Measurements from ENCODE around the gene TTC27. TPM values are rescaled to one million over a fixed set of nuclear protein-coding genes. Genes with fewer than 3 reads are reported as not detected.

Gene TTC27
- polyA plus RNA-seq, 3 donors = 4.0 to 4.8 (median 4.4) TPM

DNA sequence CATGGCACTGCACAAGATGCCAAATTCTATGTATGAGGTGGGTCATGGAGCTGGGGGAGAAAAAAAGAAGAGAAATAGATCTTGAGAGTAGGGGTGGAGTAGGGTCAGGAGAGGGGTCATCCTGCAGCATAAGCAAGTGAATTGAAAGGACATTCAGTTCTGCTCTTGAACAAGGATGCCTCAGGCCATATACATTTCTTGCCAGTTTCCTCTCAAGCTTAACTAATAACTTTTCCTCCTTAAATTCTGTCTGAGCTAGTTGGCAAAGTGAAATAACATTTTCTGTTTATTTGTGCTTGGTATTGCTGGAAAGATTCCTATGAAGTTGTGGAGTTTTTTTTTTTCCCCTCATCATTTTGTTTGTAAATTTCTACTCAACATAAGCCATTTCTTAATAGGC lies 219.9 kb downstream of the TTC27 start:
- H3K27me3 ChIP-seq (ENCODE audit: control insufficient read depth in 2 of 2, insufficient read depth in 2 of 2, low read length in 2 of 2) = no peaks in the 10 kb centered on the region
- H3K4me1 ChIP-seq (ENCODE audit: control insufficient read depth in 1 of 2, insufficient read depth in 2 of 2, low read length in 2 of 2) = no peaks in the 10 kb centered on the region
- H3K9me3 Mint-ChIP-seq = peaks cover 7 to 25% (median 9%) of the 10 kb centered on the region in 7 donors
- H3K27me3 Mint-ChIP-seq (ENCODE audit: low read depth in 3 of 3) = no peaks in the 10 kb centered on the region
- H3K36me3 Mint-ChIP-seq = no peaks in the 10 kb centered on the region
- H3K9me3 ChIP-seq (replicated peaks in 1 of 2; ENCODE audit: control insufficient read depth in 1 of 2, insufficient read depth in 1 of 2, low read length in 2 of 2) = peaks cover 0 to 5% of the 10 kb centered on the region in 2 donors
- H3K9ac ChIP-seq (ENCODE audit: insufficient read depth, low read length, poor library complexity, severe bottlenecking) = no peak overlapping the region
- H3K4me3 ChIP-seq (replicated peaks in 1 of 3; ENCODE audit: low read depth in 2 of 3, low read length in 3 of 3) = no peak overlapping the region
- no peak overlapping the region for H3K27ac ChIP-seq (ENCODE audit: low read depth in 1 of 2, low read length in 2 of 2)
- H3K27ac Mint-ChIP-seq = no peak overlapping the region
- no peak for DNase-seq
- no peak overlapping the region for H2AFZ ChIP-seq (ENCODE audit: insufficient read depth, low read depth, low read length, poor library complexity, severe bottlenecking)
- no peaks in the 10 kb centered on the region for H3K79me2 ChIP-seq (ENCODE audit: insufficient read depth, low read length)
- H3K4me3 Mint-ChIP-seq = no peak overlapping the region
- no peaks in the 10 kb centered on the region for H3K4me1 Mint-ChIP-seq
- no peaks in the 10 kb centered on the region for H4K20me1 ChIP-seq (ENCODE audit: insufficient read depth, low read length)
- intact Hi-C loops (cut with micrococcal nuclease) = no loop called here
- TF ChIP-seq, protein P1, sequence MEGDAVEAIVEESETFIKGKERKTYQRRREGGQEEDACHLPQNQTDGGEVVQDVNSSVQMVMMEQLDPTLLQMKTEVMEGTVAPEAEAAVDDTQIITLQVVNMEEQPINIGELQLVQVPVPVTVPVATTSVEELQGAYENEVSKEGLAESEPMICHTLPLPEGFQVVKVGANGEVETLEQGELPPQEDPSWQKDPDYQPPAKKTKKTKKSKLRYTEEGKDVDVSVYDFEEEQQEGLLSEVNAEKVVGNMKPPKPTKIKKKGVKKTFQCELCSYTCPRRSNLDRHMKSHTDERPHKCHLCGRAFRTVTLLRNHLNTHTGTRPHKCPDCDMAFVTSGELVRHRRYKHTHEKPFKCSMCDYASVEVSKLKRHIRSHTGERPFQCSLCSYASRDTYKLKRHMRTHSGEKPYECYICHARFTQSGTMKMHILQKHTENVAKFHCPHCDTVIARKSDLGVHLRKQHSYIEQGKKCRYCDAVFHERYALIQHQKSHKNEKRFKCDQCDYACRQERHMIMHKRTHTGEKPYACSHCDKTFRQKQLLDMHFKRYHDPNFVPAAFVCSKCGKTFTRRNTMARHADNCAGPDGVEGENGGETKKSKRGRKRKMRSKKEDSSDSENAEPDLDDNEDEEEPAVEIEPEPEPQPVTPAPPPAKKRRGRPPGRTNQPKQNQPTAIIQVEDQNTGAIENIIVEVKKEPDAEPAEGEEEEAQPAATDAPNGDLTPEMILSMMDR (IDR thresholded peaks at IDR 0.05) = no peak
- no peak overlapping the region for H3K4me2 ChIP-seq (replicated peaks; ENCODE audit: extremely low read depth, low read length, poor library complexity, severe bottlenecking)
- no peaks in the 10 kb centered on the region for H3K36me3 ChIP-seq (replicated peaks in 1 of 2; ENCODE audit: control insufficient read depth in 1 of 2, insufficient read depth in 2 of 2, low read length in 2 of 2)

DNA sequence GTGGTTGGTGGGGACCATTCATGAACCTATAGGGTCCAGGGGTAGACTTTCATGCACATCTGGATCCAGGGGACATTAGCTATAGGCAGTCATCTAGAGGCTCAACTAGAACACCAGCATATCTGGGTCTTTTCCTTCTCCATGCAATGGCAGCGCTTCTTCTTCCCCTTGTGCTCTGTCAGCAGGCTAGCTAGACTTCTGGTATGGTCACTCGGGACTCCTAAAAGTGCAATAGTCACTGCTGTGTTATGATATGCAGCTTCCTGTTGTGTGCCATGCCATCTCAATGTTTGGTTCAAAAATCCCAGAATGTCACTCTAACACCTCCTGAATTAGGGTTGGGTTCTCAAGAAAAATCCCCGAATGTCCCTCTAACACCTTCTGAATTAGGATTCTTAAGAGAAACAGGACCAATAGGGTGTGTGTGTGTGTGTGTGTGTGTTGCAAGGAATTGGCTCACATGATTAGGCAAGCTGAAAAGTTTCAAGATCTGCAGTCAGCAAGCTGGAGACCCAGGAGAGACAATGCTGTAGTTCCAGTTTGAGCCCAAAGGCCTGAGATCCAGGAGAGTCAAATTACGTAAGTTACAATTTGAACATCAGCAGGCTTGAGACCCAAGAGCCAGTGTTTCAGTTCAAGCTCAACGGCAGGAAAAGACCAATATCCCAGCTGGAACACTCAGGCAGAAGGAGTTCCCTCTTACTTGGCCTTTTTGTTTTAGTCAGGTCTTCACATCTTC lies 221.8 kb downstream of the TTC27 start:
- WGBS (ENCODE audit: insufficient coverage) = 100% methylated on average over 2 of the region's 5 CpGs
- H3K36me3 Mint-ChIP-seq = no peaks in the 10 kb centered on the region
- no peak overlapping the region for H3K4me3 Mint-ChIP-seq
- no peak overlapping the region for H3K4me3 ChIP-seq (replicated peaks in 1 of 3; ENCODE audit: low read depth in 2 of 3, low read length in 3 of 3)
- no peaks in the 10 kb centered on the region for H3K79me2 ChIP-seq (ENCODE audit: insufficient read depth, low read length)
- intact Hi-C loops (cut with micrococcal nuclease) = no loop called here
- TF ChIP-seq, protein P1 (IDR thresholded peaks at IDR 0.05) = no peak
- H3K9ac ChIP-seq (ENCODE audit: insufficient read depth, low read length, poor library complexity, severe bottlenecking) = no peak overlapping the region
- H3K27me3 ChIP-seq (ENCODE audit: control insufficient read depth in 2 of 2, insufficient read depth in 2 of 2, low read length in 2 of 2) = no peaks in the 10 kb centered on the region
- no peaks in the 10 kb centered on the region for H3K36me3 ChIP-seq (replicated peaks in 1 of 2; ENCODE audit: control insufficient read depth in 1 of 2, insufficient read depth in 2 of 2, low read length in 2 of 2)
- DNase-seq = no peak
- H3K9me3 ChIP-seq (replicated peaks in 1 of 2; ENCODE audit: control insufficient read depth in 1 of 2, insufficient read depth in 1 of 2, low read length in 2 of 2) = peaks cover 0 to 5% of the 10 kb centered on the region in 2 donors
- no peaks in the 10 kb centered on the region for H4K20me1 ChIP-seq (ENCODE audit: insufficient read depth, low read length)
- peak overlapping the region in 1 of 7 donors; percentile 47 for H3K27ac Mint-ChIP-seq
- no peaks in the 10 kb centered on the region for H3K4me1 Mint-ChIP-seq
- H3K4me1 ChIP-seq (ENCODE audit: control insufficient read depth in 1 of 2, insufficient read depth in 2 of 2, low read length in 2 of 2) = no peaks in the 10 kb centered on the region
- peaks cover 0 to 4% (median 0%) of the 10 kb centered on the region in 3 donors for H3K27me3 Mint-ChIP-seq (ENCODE audit: low read depth in 3 of 3)
- no peak overlapping the region for H3K27ac ChIP-seq (ENCODE audit: low read depth in 1 of 2, low read length in 2 of 2)
- H3K9me3 Mint-ChIP-seq = peaks cover 5 to 23% (median 9%) of the 10 kb centered on the region in 7 donors
- no peak overlapping the region for H3K4me2 ChIP-seq (replicated peaks; ENCODE audit: extremely low read depth, low read length, poor library complexity, severe bottlenecking)
- H2AFZ ChIP-seq (ENCODE audit: insufficient read depth, low read depth, low read length, poor library complexity, severe bottlenecking) = no peak overlapping the region
